K562 (cell line): ENCODE data around the gene ECHDC1. TPM values are rescaled to one million over a fixed set of nuclear protein-coding genes. Genes with fewer than 3 reads are reported as not detected.

Source experiments
- C11orf30 ChIP-seq: fragments of 450-650 bp; IDR thresholded peaks from 2 replicates; pipeline ENCODE4 v1.6.1; 2016; ENCODE audit warnings: low read depth, mild to moderate bottlenecking
- CEBPZ ChIP-seq: fragments of 150-350 bp; IDR thresholded peaks from 2 replicates; pipeline ENCODE4 v1.6.1; 2014; ENCODE audit warnings: low read depth, mild to moderate bottlenecking, low read length, borderline replicate concordance
- CREB1 ChIP-seq, 2 experiments: sonication (generic) in 1 of 2; formaldehyde crosslinking in 1 of 2; IDR thresholded peaks; 2 replicates each; pipeline versions ENCODE4 v1.6.1 to v1.8.0; 2012 to 2022; ENCODE audit warnings: inconsistent platforms in 1 of 2, mild to moderate bottlenecking in 1 of 2, missing genetic modification reagents in 1 of 2, moderate library complexity in 1 of 2
- CTBP1 ChIP-seq: fragments of 450-650 bp; IDR thresholded peaks from 2 replicates; pipeline ENCODE4 v1.6.1; 2016; ENCODE audit warnings: borderline replicate concordance
- E2F5 ChIP-seq: sonication (generic); formaldehyde crosslinking; IDR thresholded peaks from 2 replicates; pipeline ENCODE4 v1.8.0; 2022; ENCODE audit warnings: mild to moderate bottlenecking, missing genetic modification reagents
- E2F6 ChIP-seq, 2 experiments: IDR thresholded peaks; 2 replicates each; pipeline ENCODE4 v1.6.1; 2011; ENCODE audit warnings: borderline replicate concordance in 1 of 2, control low read depth in 1 of 2, low read depth in 1 of 2, low read length in 1 of 2, mild to moderate bottlenecking in 1 of 2, mixed read lengths in 1 of 2, moderate library complexity in 1 of 2; ENCODE audit not compliant: insufficient read depth in 1 of 2, insufficient read length in 1 of 2, poor library complexity in 1 of 2, severe bottlenecking in 1 of 2; ENCODE audit errors: extremely low read depth in 1 of 2
- EWSR1 ChIP-seq: fragments of 450-650 bp; IDR thresholded peaks from 2 replicates; pipeline ENCODE4 v1.6.1; 2018; ENCODE audit warnings: borderline replicate concordance, mild to moderate bottlenecking, low read depth, moderate library complexity; ENCODE audit not compliant: partially characterized antibody
- MCM5 ChIP-seq: fragments of 450-650 bp; IDR thresholded peaks from 2 replicates; pipeline ENCODE4 v1.6.1; 2016; ENCODE audit warnings: low read depth
- NEUROD1 ChIP-seq: fragments of 150-350 bp; IDR thresholded peaks from 2 replicates; pipeline ENCODE4 v1.6.1; 2014; ENCODE audit warnings: borderline replicate concordance, low read length, low read depth; ENCODE audit not compliant: partially characterized antibody
- POLR2H ChIP-seq: IDR thresholded peaks from 2 replicates; pipeline ENCODE4 v1.6.1; 2016; ENCODE audit warnings: missing genetic modification characterization, low read depth, mild to moderate bottlenecking, control low read depth, missing compliant biosample characterization, moderate library complexity
- PREB ChIP-seq: sonication (generic); formaldehyde crosslinking; IDR thresholded peaks from 2 replicates; pipeline ENCODE4 v1.8.1; 2023; ENCODE audit warnings: mild to moderate bottlenecking, missing genetic modification reagents
- RFX7 ChIP-seq: fragments of 250-450 bp; sonication (Bioruptor Pico); IDR thresholded peaks from 2 replicates; pipeline ENCODE4 v1.5.1; 2021; ENCODE audit warnings: mild to moderate bottlenecking
- RHOXF2B ChIP-seq: fragments of 250-450 bp; sonication (Bioruptor Pico); conservative IDR thresholded peaks from 2 replicates; pipeline ENCODE4 v1.5.1; 2021
- STAT5B ChIP-seq: fragments of 250-450 bp; sonication (Bioruptor Pico); IDR thresholded peaks from 2 replicates; pipeline ENCODE4 v1.8.0; 2021; ENCODE audit warnings: mild to moderate bottlenecking, inconsistent platforms
- TRIM25 ChIP-seq: fragments of 450-650 bp; IDR thresholded peaks from 2 replicates; pipeline ENCODE4 v1.7.0; 2016; ENCODE audit warnings: borderline replicate concordance
- ZNF384 ChIP-seq: IDR thresholded peaks from 2 replicates; pipeline ENCODE4 v1.6.1; 2012; ENCODE audit warnings: low read depth, low read length, improper control_type of control experiment
- ZNF41 ChIP-seq: fragments of 250-450 bp; sonication (Bioruptor Pico); conservative IDR thresholded peaks from 2 replicates; pipeline ENCODE4 v1.4.0; 2020; ENCODE audit warnings: mild to moderate bottlenecking
- ZNF551 ChIP-seq: fragments of 250-450 bp; sonication (Bioruptor Pico); IDR thresholded peaks from 2 replicates; pipeline ENCODE4 v1.5.0; 2021; ENCODE audit warnings: mild to moderate bottlenecking, moderate library complexity
- polyA plus RNA-seq, 8 experiments: library from polyadenylated mRNA; depleted of rRNA in 4 of 8; stranded (reverse) in 5 of 8; unstranded in 3 of 8; fragments of >200 nt; fragmentation: Nextera tagmentation in 2 of 8; fragmentation: Illumina TruSeq in 1 of 8; extraction: Ambion mirVana in 2 of 8; extraction: Trizol in 1 of 8; gene quantifications; 2 replicates each; pipeline versions ENCODE4 v1.2.1 to v1.2.3, GENCODE V29; 2011 to 2014; ENCODE audit warnings: inconsistent platforms in 1 of 8, missing spikeins in 1 of 8
- total RNA-seq, 7 experiments: library from RNA; depleted of rRNA in 6 of 7; stranded (reverse); fragments of >200 nt in 6 of 7; fragmentation: Illumina TruSeq in 2 of 7; extraction: Trizol in 2 of 7; gene quantifications; 2 replicates each; pipeline versions ENCODE4 v1.2.1 to v1.2.3, GENCODE V29; 2011 to 2021; ENCODE audit warnings: low replicate concordance in 1 of 7

ECHDC1 gene
- total and polyA plus RNA-seq, 9 of the 15 experiments (the other 6 are each of a cell fraction or from before 2014, with no cell fraction given) = 58.0 to 105 (median 78.6) TPM

GRCh38 chr6:127266178-127266891 is 77.1 kb downstream of the ECHDC1 start, which contains the start of gene RNF146 (continued):
- no peak for TF ChIP-seq TRIM25
- TF ChIP-seq RFX7 (CRISPR knock-in tag) = no peak
- TF ChIP-seq CREB1 (IDR thresholded peaks at IDR 0.05) = peak; percentile 45
- peak; percentile 55; the same call in 1 of the 2 replicates for TF ChIP-seq CREB1 (CRISPR knock-in tag; IDR thresholded peaks at IDR 0.05)
- TF ChIP-seq ZNF41 (CRISPR knock-in tag) = no peak
- TF ChIP-seq RHOXF2B = no peak
- peak; percentile 69; the same call in 1 of the 2 replicates for TF ChIP-seq PREB
- no peak for TF ChIP-seq CEBPZ
- no peak for TF ChIP-seq MCM5
- TF ChIP-seq CTBP1 = peak; percentile 49
- peak; percentile 69; the same call in 1 of the 2 replicates for TF ChIP-seq ZNF384
- no peak for TF ChIP-seq STAT5B (CRISPR knock-in tag)
- peak; percentile 68 for TF ChIP-seq C11orf30
- TF ChIP-seq NEUROD1 = peak; percentile 7
- peak; percentile 66; the same call in 1 of the 2 replicates for TF ChIP-seq POLR2H
- no peak for TF ChIP-seq E2F5 (CRISPR knock-in tag)
- peak; percentile 29 to 81 for TF ChIP-seq E2F6 (IDR thresholded peaks at IDR 0.05; ENCODE audit: borderline replicate concordance in 1 of 2, extremely low read depth in 1 of 2, insufficient read depth in 1 of 2, insufficient read length in 1 of 2, low read depth in 1 of 2, low read length in 1 of 2, poor library complexity in 1 of 2, severe bottlenecking in 1 of 2)
- TF ChIP-seq EWSR1 = no peak
- TF ChIP-seq ZNF551 (CRISPR knock-in tag) = no peak
